Omental fat pad (tissue), 4 donors: ENCODE data around the gene ARL6IP5. TPM values are rescaled to one million over a fixed set of nuclear protein-coding genes. Genes with fewer than 3 reads are reported as not detected.

ENCODE experiments used
- ATAC-seq: fragments of 150-250 bp; one replicate; pipeline ENCODE4 v1.9.1; 2016; ENCODE audit warnings: mild to moderate bottlenecking, moderate library complexity; ENCODE audit not compliant: low FRiP score
- DNase-seq: peaks from one replicate; pipeline ENCODE4 v3.0.0-alpha.2; 2019; ENCODE audit warnings: low spot score
- CTCF ChIP-seq, 3 donors: fragments of 450-650 bp; IDR thresholded peaks; one replicate each; pipeline ENCODE4 v1.5.1; 2016 to 2017; ENCODE audit warnings: antibody characterized with exemption in 3 of 3, mild to moderate bottlenecking in 3 of 3, moderate library complexity in 2 of 3
- total RNA-seq, 4 donors: library from RNA; depleted of rRNA; stranded (reverse); fragments of >200 nt; gene quantifications; one replicate each; pipeline ENCODE4 v1.1.0, GENCODE V29; 2016

Gene ARL6IP5
- total RNA-seq, 4 donors from 2014 or later = 113 to 215 (median 199) TPM

GRCh38 chr3:69095636-69096035 lies 10.9 kb downstream of the ARL6IP5 start:
- no peak for TF ChIP-seq CTCF (IDR thresholded peaks at IDR 0.05)
- ATAC-seq = no peak
- DNase-seq = no peak

- no peak for ATAC-seq
- no peak for TF ChIP-seq CTCF (IDR thresholded peaks at IDR 0.05)
- no peak for DNase-seq
Measured at GRCh38 chr3:69096299-69096698, 11.6 kb downstream of the ARL6IP5 start.

- no peak for TF ChIP-seq CTCF (IDR thresholded peaks at IDR 0.05)
- ATAC-seq (no peak), DNase-seq (no peak)
Measured at GRCh38 chr3:69097407-69098086, 12.8 kb downstream of the ARL6IP5 start.

GRCh38 chr3:69099576-69099975 lies 14.8 kb downstream of the ARL6IP5 start:
- TF ChIP-seq CTCF (IDR thresholded peaks at IDR 0.05) = no peak
- ATAC-seq (no peak), DNase-seq (no peak)

- no peak for DNase-seq
- ATAC-seq = no peak
Measured at GRCh38 chr3:69102384-69102783, 17.6 kb downstream of the ARL6IP5 start.

GRCh38 chr3:69103123-69103522 lies 18.4 kb downstream of the ARL6IP5 start:
- ATAC-seq = no peak
- no peak for DNase-seq
- no peak for TF ChIP-seq CTCF (IDR thresholded peaks at IDR 0.05)

More at GRCh38 chr3:69102384-69102783, 17.6 kb downstream of the ARL6IP5 start:
- TF ChIP-seq CTCF (IDR thresholded peaks at IDR 0.05) = no peak

- DNase-seq = no peak
- no peak for ATAC-seq
- no peak for TF ChIP-seq CTCF (IDR thresholded peaks at IDR 0.05)
Measured at GRCh38 chr3:69104586-69104985, 19.8 kb downstream of the ARL6IP5 start.
